ENCODE measurements around the gene VGF.
"Not testable (repeated sequence)": the region's sequence is repeated elsewhere in the genome, so short reads cannot be mapped to it uniquely, and the experiment has no call there.

DNA sequence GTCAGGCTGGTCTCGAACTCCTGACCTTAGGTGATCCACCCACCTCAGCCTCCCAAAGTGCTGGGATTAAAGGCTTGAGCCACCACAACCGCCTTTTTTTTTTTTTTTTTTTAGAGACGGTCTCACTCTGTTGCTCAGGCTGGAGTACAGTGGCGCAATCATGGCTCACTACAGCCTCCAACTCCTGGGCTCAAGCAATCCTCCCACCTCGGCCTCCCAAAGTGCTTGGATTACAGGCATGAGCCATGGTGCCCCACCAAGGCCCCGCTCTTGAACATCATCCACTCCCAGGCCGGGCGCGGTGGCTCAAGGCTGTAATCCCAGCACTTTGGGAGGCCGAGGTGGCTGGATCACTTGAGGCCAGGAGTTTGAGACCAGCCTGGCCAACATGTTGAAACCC, 34.2 kb upstream of the VGF start:
- TF ChIP-seq, protein P1, sequence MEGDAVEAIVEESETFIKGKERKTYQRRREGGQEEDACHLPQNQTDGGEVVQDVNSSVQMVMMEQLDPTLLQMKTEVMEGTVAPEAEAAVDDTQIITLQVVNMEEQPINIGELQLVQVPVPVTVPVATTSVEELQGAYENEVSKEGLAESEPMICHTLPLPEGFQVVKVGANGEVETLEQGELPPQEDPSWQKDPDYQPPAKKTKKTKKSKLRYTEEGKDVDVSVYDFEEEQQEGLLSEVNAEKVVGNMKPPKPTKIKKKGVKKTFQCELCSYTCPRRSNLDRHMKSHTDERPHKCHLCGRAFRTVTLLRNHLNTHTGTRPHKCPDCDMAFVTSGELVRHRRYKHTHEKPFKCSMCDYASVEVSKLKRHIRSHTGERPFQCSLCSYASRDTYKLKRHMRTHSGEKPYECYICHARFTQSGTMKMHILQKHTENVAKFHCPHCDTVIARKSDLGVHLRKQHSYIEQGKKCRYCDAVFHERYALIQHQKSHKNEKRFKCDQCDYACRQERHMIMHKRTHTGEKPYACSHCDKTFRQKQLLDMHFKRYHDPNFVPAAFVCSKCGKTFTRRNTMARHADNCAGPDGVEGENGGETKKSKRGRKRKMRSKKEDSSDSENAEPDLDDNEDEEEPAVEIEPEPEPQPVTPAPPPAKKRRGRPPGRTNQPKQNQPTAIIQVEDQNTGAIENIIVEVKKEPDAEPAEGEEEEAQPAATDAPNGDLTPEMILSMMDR (IDR thresholded peaks at IDR 0.05; ENCODE audit: insufficient read depth, low read length) = not testable (repeated sequence)
- TF ChIP-seq, protein P2, sequence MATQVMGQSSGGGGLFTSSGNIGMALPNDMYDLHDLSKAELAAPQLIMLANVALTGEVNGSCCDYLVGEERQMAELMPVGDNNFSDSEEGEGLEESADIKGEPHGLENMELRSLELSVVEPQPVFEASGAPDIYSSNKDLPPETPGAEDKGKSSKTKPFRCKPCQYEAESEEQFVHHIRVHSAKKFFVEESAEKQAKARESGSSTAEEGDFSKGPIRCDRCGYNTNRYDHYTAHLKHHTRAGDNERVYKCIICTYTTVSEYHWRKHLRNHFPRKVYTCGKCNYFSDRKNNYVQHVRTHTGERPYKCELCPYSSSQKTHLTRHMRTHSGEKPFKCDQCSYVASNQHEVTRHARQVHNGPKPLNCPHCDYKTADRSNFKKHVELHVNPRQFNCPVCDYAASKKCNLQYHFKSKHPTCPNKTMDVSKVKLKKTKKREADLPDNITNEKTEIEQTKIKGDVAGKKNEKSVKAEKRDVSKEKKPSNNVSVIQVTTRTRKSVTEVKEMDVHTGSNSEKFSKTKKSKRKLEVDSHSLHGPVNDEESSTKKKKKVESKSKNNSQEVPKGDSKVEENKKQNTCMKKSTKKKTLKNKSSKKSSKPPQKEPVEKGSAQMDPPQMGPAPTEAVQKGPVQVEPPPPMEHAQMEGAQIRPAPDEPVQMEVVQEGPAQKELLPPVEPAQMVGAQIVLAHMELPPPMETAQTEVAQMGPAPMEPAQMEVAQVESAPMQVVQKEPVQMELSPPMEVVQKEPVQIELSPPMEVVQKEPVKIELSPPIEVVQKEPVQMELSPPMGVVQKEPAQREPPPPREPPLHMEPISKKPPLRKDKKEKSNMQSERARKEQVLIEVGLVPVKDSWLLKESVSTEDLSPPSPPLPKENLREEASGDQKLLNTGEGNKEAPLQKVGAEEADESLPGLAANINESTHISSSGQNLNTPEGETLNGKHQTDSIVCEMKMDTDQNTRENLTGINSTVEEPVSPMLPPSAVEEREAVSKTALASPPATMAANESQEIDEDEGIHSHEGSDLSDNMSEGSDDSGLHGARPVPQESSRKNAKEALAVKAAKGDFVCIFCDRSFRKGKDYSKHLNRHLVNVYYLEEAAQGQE (IDR thresholded peaks at IDR 0.05; ENCODE audit: insufficient replicate concordance, low read depth) = not testable (repeated sequence)
- not testable (repeated sequence) for TF ChIP-seq POLR2AphosphoS5 (IDR thresholded peaks at IDR 0.05; ENCODE audit: low read depth); GABPA (IDR thresholded peaks at IDR 0.05; ENCODE audit: low read depth); SPI1 (IDR thresholded peaks at IDR 0.05; ENCODE audit: borderline replicate concordance, low read depth)
